Panc1 (cell line): ENCODE data around the gene MYO7B.

Experiments
- CTCF ChIP-seq: fragments of 450-650 bp; IDR thresholded peaks from 2 replicates; pipeline ENCODE4 v1.5.1; 2017; ENCODE audit warnings: mild to moderate bottlenecking
- SIN3A ChIP-seq: IDR thresholded peaks from 2 replicates; pipeline ENCODE4 v1.6.1; 2012; ENCODE audit warnings: low read depth, mild to moderate bottlenecking, low read length, moderate library complexity, borderline replicate concordance; ENCODE audit not compliant: insufficient read depth

GRCh38 chr2:127541809-127542208 lies 6.3 kb downstream of the MYO7B start:
- TF ChIP-seq CTCF = no peak
- TF ChIP-seq SIN3A = no peak
